HepG2 (cell line): ENCODE results near the gene PLEKHG4B. TPM values are rescaled to one million over a fixed set of nuclear protein-coding genes. Genes with fewer than 3 reads are reported as not detected.

ENCODE experiments used
- ATAC-seq: fragments of 200-7000 bp; cut with Tn5 transposase; 3 replicates; pipeline ENCODE4 v1.9.1; 2020; ENCODE audit warnings: mild to moderate bottlenecking, moderate library complexity
- BruUV-seq: library from RNA; stranded (reverse); fragments of 400-500 nt; replicated peaks from 2 replicates; lab custom pipeline; 2021; lab: Mats Ljungman, UMichigan
- CTCF ChIA-PET: fragments of 300-600 bp; formaldehyde crosslinking; extraction: SDS; loops from one replicate; lab custom pipeline; 2021; ENCODE audit warnings: low total read pairs, inconsistent platforms, low intra/inter-chr PET ratio; lab: Yijun Ruan, JAX
- POLR2A ChIA-PET: fragments of 350-600 bp; sonication (Branson Sonifier 250); formaldehyde crosslinking; loops from one replicate; lab custom pipeline; 2020; ENCODE audit warnings: antibody characterized with exemption, inconsistent platforms; lab: Yijun Ruan, JAX
- DNase-seq: peaks from one replicate; pipeline ENCODE4 v3.0.0-alpha.2; 2015; ENCODE audit warnings: low spot score
- FAIRE-seq: peaks from 3 replicates; lab custom pipeline; 2011; peaks lifted over from hg19 to GRCh38; lab: Jason Lieb, UNC
- H2AFZ ChIP-seq: one replicate; pipeline ENCODE4 v1.6.1; 2011; ENCODE audit warnings: low read length, inconsistent platforms
- H3K27ac ChIP-seq: fragments of 300-600 bp; 3 replicates; pipeline ENCODE4 v1.8.0; 2011; ENCODE audit warnings: mixed run types, mild to moderate bottlenecking, mixed read lengths, low read length, inconsistent platforms; ENCODE audit not compliant: insufficient read depth; ENCODE audit errors: extremely low read length
- H3K27me3 ChIP-seq, 2 experiments: fragments of 200-600 bp in 1 of 2; 2 replicates in 1 of 2; 3 replicates in 1 of 2; pipeline versions ENCODE4 v1.6.0 to v1.8.0; 2011; ENCODE audit warnings: low read length in 2 of 2, mild to moderate bottlenecking in 2 of 2, moderate library complexity in 2 of 2, inconsistent platforms in 1 of 2; ENCODE audit not compliant: insufficient read depth in 2 of 2, control insufficient read depth in 1 of 2
- H3K36me3 ChIP-seq, 2 experiments: fragments of 200-600 bp in 1 of 2; replicated peaks in 1 of 2; 2 replicates in 1 of 2; 3 replicates in 1 of 2; pipeline versions ENCODE4 v1.5.1 to v1.8.0; 2011; ENCODE audit warnings: low read length in 2 of 2, inconsistent platforms in 1 of 2; ENCODE audit not compliant: insufficient read depth in 2 of 2, control insufficient read depth in 1 of 2
- H3K4me1 ChIP-seq: 2 replicates; pipeline ENCODE4 v1.5.1; 2012; ENCODE audit warnings: low read length, inconsistent platforms; ENCODE audit not compliant: insufficient read depth
- H3K4me2 ChIP-seq: 2 replicates; pipeline ENCODE4 v1.6.0; 2011; ENCODE audit warnings: low read depth, low read length, inconsistent platforms
- H3K4me3 ChIP-seq, 3 experiments: fragments of 200-600 bp in 1 of 3; sonication (generic), shearing (Covaris generic) in 1 of 3; replicated peaks in 1 of 3; 2 replicates each; pipeline ENCODE4 v1.5.1; 2011 to 2016; ENCODE audit warnings: low read length in 3 of 3, inconsistent platforms in 2 of 3, low read depth in 2 of 3, mild to moderate bottlenecking in 2 of 3, control low read depth in 1 of 3, mixed read lengths in 1 of 3; ENCODE audit not compliant: insufficient read depth in 1 of 3
- H3K79me2 ChIP-seq: one replicate; pipeline ENCODE4 v1.6.1; 2011; ENCODE audit warnings: low read length, inconsistent platforms; ENCODE audit not compliant: insufficient read depth
- H3K9ac ChIP-seq: 2 replicates; pipeline ENCODE4 v1.6.0; 2011; ENCODE audit warnings: mild to moderate bottlenecking, low read depth, low read length, inconsistent platforms; ENCODE audit not compliant: insufficient read depth
- H3K9me3 ChIP-seq: 2 replicates; pipeline ENCODE4 v1.5.1; 2012; ENCODE audit warnings: mild to moderate bottlenecking, low read length
- H4K20me1 ChIP-seq: 2 replicates; pipeline ENCODE4 v1.6.0; 2011; ENCODE audit warnings: inconsistent platforms, mild to moderate bottlenecking, low read length, moderate library complexity; ENCODE audit not compliant: insufficient read depth
- HIC2 ChIP-seq: sonication (generic); formaldehyde crosslinking; IDR thresholded peaks from 2 replicates; pipeline ENCODE4 v1.9.0; 2022; ENCODE audit warnings: low read depth, missing genetic modification reagents
- MIER3 ChIP-seq: IDR thresholded peaks from 2 replicates; pipeline ENCODE4 v1.6.1; 2016; ENCODE audit warnings: missing compliant biosample characterization, borderline replicate concordance
- NCOA2 ChIP-seq: sonication (generic); formaldehyde crosslinking; IDR thresholded peaks from 2 replicates; pipeline ENCODE4 v1.8.0; 2022; ENCODE audit warnings: inconsistent platforms
- RCOR2 ChIP-seq: IDR thresholded peaks from 2 replicates; pipeline ENCODE4 v1.6.1; 2016; ENCODE audit warnings: missing biosample characterization, missing genetic modification reagents
- RNF2 ChIP-seq: fragments of 450-650 bp; conservative IDR thresholded peaks from 2 replicates; pipeline ENCODE4 v1.6.1; 2016; ENCODE audit warnings: low read depth
- SKI ChIP-seq: fragments of 450-650 bp; IDR thresholded peaks from one replicate; pipeline ENCODE4 v1.6.1; 2018; ENCODE audit warnings: mild to moderate bottlenecking; ENCODE audit not compliant: partially characterized antibody
- SNRNP70 ChIP-seq: fragments of 200-400 bp; formaldehyde crosslinking; IDR thresholded peaks from 2 replicates; pipeline ENCODE4 v1.6.1; 2017; ENCODE audit warnings: mild to moderate bottlenecking, low read depth, low read length, moderate library complexity
- TBX3 ChIP-seq: fragments of 450-650 bp; IDR thresholded peaks from 2 replicates; pipeline ENCODE4 v1.6.1; 2017; ENCODE audit warnings: antibody characterized with exemption, mild to moderate bottlenecking, inconsistent platforms, borderline replicate concordance
- TRIM22 ChIP-seq: fragments of 450-650 bp; IDR thresholded peaks from 2 replicates; pipeline ENCODE4 v1.6.1; 2017
- ZFP62 ChIP-seq: sonication (generic); formaldehyde crosslinking; IDR thresholded peaks from 2 replicates; pipeline ENCODE4 v1.4.0; 2020; ENCODE audit warnings: missing genetic modification reagents
- ZNF672 ChIP-seq: sonication (generic); formaldehyde crosslinking; IDR thresholded peaks from 2 replicates; pipeline ENCODE4 v1.8.1; 2022; ENCODE audit warnings: missing genetic modification reagents
- ZNF724P ChIP-seq: sonication (generic); formaldehyde crosslinking; IDR thresholded peaks from 2 replicates; pipeline ENCODE4 v1.8.0; 2022; ENCODE audit warnings: missing genetic modification reagents, borderline replicate concordance
- ZNF770 ChIP-seq: sonication (generic); formaldehyde crosslinking; IDR thresholded peaks from 2 replicates; pipeline ENCODE4 v1.5.0; 2020; ENCODE audit warnings: mild to moderate bottlenecking, missing genetic modification reagents
- ZUFSP ChIP-seq: sonication (generic); formaldehyde crosslinking; IDR thresholded peaks from 2 replicates; pipeline ENCODE4 v1.9.0; 2021; ENCODE audit warnings: missing genetic modification reagents, mild to moderate bottlenecking, borderline replicate concordance
- WGBS: methylation state at CpG from one replicate; pipeline ENCODE4 v1.1.6; 2017; ENCODE audit warnings: low lambda C conversion rate; 5-methylcytosine and 5-hydroxymethylcytosine counted together
- in situ Hi-C: cut with HindIII; loops from 2 replicates; pipeline ENCODE4 v1.10.0; 2017; ENCODE audit warnings: low pct_unique_long_range_greater_than_20kb; ENCODE audit not compliant: extremely low pct_ligation_motif_present
- intact Hi-C: fragments of 100-400 bp; cut with micrococcal nuclease; formaldehyde crosslinking; loops from one replicate; pipeline ENCODE4 v1.10.0; 2022; ENCODE audit not compliant: unreplicated experiment
- polyA plus RNA-seq, 8 experiments: library from polyadenylated mRNA; depleted of rRNA in 3 of 8; stranded (reverse) in 7 of 8; unstranded in 1 of 8; fragments of >200 nt; fragmentation: Illumina TruSeq in 4 of 8; extraction: Trizol in 4 of 8; gene quantifications; 2 replicates each; pipeline versions ENCODE4 v1.2.1 to v1.2.3, GENCODE V29; 2011 to 2016; ENCODE audit warnings: low read depth in 4 of 8, missing spikeins in 1 of 8, mixed read lengths in 1 of 8; ENCODE audit not compliant: insufficient read depth in 1 of 8
- total RNA-seq, 5 experiments: library from RNA; depleted of rRNA; stranded (reverse); fragments of >200 nt; fragmentation: Illumina TruSeq; extraction: Trizol; gene quantifications; 2 replicates each; pipeline ENCODE4 v1.2.3, GENCODE V29; 2016; ENCODE audit warnings: low read depth in 1 of 5

PLEKHG4B gene
- total and polyA plus RNA-seq, 2 of the 13 experiments (the other 11 are each of a cell fraction or from before 2014, with no cell fraction given) = 0.09 TPM; not detected in 1

- Histone ChIP-seq H3K9ac (no peak overlapping the region), H3K36me3 (no peaks in the 10 kb centered on the region), H4K20me1 (no peaks in the 10 kb centered on the region), H3K9me3 (no peaks in the 10 kb centered on the region), H3K4me3 (no peak overlapping the region), H3K27me3 (peaks cover 6 to 49% of the 10 kb centered on the region in 2 experiments), H3K79me2 (no peaks in the 10 kb centered on the region), H3K4me2 (no peak overlapping the region), H3K27ac (no peak overlapping the region), H2AFZ (no peak overlapping the region), H3K4me1 (no peaks in the 10 kb centered on the region)
- ChIA-PET POLR2A (no interaction called here), CTCF (no interaction called here)
- TF ChIP-seq ZNF770 (no peak), TRIM22 (no peak), TBX3 (no peak), ZFP62 (CRISPR knock-in tag) (no peak), SKI (no peak), NCOA2 (no peak), MIER3 (CRISPR knock-in tag) (no peak), ZNF672 (CRISPR knock-in tag) (no peak), RCOR2 (CRISPR knock-in tag) (no peak), HIC2 (CRISPR knock-in tag) (no peak), RNF2 (no peak), ZNF724P (no peak), ZUFSP (no peak), SNRNP70 (no peak)
- intact Hi-C loops (no loop called here), in situ Hi-C loops (no loop called here)
- whole genome bisulfite sequencing = 6% methylated on average over 9 of the region's 12 CpGs
- DNase-seq (no peak), FAIRE-seq (no peak), ATAC-seq (no peak)
- BruUV-seq = no TSS peak
Observed at GRCh38 chr5:95241-95980, 3.4 kb downstream of the PLEKHG4B start.
